Choroid plexus epithelial cell (primary cell): ENCODE measurements around the gene MEIS2.
A peak's percentile ranks its signal among the peaks of the same experiment; 100 is the strongest.

Source experiments
- DNase-seq: peaks from one replicate; pipeline ENCODE4 v3.0.0-alpha.2; 2010; ENCODE audit warnings: low read depth
- H3K4me3 ChIP-seq: 2 replicates; pipeline ENCODE4 v1.5.1; 2011; ENCODE audit warnings: low read depth, mild to moderate bottlenecking, control low read depth, low read length, moderate library complexity
- CTCF ChIP-seq: conservative IDR thresholded peaks from 2 replicates; pipeline ENCODE4 v1.5.1; 2011; ENCODE audit warnings: low read depth, mild to moderate bottlenecking, control low read depth, inconsistent platforms, low read length, moderate library complexity

The MEIS2 gene

DNA sequence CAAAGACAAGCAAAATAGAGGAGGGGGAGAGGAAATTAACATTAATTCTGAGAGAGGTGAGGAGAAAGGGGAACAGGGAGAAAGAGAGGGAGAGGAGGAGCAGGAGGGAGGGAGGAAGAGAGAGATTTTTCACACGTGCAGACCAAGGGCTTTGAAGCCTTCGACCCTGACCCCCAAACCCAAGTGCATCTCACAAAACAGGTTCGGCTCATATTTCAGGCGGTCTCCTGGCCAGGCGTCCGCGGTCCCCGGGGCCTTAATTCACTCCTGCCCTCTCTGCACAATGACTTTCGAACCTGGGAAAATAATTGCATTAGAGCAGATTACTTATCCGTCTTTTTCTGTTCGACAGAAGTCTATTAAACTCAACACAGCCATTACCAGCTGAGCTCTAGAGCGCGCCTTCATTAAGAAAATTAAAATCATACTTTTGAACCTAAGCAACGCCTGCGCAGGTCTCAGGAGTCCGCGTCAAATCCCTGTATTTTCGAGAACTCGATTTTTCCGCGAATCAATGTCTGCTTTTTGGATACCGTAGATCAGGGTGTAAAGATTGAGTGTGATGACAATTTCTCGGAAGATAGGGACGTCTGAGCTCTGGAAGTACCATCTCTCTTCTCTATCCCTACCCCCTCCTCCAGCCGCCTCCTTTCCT lies 220.7 kb downstream of the MEIS2 start:
- TF ChIP-seq CTCF = no peak
- no peak overlapping the region for H3K4me3 ChIP-seq
- DNase-seq = no peak

DNA sequence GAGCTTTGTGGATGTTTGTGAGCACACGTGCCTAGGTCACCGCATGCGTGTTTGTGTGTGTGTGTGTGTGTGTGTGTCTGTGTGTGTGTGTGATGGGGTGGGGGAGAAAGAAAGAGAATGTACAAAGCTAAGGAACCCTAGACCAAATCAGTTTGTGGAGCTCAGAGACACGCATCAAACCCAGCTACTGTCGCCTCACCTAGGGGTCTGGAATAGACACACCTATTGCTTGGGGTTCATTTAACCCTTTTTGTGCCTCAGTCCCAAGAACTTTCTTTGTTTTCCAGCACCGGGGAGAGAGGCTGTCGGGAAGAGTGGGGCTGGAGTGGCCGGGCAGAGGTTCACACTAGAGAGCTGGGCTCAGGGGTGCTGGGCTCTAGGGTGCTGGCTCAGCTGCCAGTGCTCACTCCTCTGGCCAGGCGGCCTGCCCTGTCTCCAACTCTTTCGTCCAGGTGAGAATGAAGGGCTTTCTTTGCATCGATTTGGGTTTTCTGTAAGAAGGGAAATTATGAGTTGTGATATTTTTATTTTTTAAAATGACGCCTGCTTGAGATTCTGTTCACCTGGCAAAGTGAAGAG lies 221.6 kb downstream of the MEIS2 start:
- TF ChIP-seq CTCF = no peak
- DNase-seq = no peak
- H3K4me3 ChIP-seq = no peak overlapping the region

DNA sequence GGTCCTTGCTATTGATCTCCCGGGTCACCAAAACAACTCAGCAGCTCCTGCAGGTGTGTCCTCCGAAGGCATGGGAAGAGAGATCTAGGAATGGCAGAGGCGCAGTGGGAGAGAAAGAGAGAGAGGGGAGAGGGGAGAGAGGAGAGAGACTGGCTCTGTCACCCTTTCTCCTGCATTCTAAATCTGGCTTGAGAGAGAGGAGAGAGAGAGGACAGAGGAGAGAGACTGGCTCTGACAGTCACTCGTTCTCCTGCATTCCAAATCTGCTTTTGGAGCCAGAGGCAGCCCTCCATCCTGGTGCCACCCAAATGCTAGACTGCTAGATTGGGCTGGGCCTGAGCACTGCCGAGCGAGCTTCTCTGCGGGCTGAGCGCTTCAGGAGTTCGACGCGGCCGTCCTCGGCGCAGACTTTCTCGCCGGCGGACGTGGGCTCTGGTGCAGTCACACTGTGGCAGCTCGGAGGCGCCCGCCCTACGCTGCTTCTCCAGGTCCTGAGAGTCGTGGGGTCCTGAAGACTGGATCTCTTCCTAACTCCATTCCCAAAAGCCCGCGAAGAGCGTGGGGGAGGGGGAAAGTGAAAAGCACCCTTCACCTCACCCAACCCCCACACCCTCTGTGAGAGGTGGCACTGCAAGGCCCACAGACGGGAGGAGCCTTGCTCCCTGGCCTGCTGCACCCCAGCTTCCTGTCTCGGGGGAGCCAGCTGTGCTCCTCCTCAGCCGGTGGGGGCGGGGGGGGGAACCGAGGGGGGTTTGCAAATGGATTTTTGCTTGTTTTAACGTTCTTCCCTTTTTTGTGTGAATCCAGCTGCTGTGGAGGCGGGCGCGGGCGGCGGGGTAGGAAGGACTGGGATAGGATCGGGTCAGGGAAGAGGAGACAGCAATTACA lies 222.3 kb downstream of the MEIS2 start:
- no peak for DNase-seq
- peak; percentile 2 for TF ChIP-seq CTCF
- H3K4me3 ChIP-seq = peak overlapping the region; percentile 23

DNA sequence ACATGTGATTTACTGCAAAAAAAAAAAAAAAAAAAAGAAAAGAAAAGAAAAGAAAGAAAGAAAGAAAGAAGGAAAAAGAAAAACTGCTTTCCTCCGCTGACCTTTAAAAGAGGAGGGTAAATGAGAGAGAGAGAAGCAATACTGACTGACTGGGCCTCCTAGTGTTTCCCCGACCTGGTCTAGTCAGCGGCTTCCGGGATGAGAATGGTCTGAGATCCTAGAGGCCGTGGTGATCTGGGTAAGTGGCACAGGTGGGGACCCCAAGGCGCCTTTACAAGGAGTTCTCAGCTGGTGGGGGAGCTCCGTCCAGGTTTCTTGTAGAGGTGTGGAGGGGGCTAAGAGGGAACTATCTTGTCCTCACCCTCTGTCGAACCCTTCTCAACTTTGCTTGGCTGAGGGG lies 223.1 kb downstream of the MEIS2 start:
- H3K4me3 ChIP-seq = no peak overlapping the region
- TF ChIP-seq CTCF = peak; percentile 16
- no peak for DNase-seq

DNA sequence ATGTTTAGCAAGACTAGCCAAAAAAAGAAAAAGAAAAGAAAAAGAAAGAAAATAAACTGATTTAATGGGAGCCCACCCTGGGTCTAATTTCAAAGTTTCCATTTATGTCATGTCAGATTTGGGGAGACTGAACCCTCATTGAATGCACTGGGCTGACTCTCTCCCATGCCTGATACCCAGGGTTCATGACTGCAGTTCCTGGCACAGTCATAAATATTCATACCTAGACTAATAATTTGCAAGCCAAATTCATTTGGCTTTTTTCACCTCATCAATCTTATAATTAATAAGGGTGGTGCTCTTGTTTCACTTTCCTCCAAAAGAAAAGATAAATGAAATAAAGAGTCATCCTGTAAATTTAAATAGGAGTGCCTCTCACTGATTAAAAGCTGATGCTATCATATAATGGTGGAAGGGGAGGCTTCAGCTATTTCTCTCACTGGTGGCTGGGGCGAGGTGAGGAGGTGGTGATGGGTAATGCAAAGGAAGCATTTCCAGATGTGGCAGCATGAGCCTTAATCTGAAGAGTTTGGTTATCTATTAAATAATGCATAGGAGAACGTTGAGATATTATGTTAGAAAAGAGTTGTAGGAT lies 224.5 kb downstream of the MEIS2 start:
- H3K4me3 ChIP-seq = no peak overlapping the region
- DNase-seq = no peak
- TF ChIP-seq CTCF = no peak

DNA sequence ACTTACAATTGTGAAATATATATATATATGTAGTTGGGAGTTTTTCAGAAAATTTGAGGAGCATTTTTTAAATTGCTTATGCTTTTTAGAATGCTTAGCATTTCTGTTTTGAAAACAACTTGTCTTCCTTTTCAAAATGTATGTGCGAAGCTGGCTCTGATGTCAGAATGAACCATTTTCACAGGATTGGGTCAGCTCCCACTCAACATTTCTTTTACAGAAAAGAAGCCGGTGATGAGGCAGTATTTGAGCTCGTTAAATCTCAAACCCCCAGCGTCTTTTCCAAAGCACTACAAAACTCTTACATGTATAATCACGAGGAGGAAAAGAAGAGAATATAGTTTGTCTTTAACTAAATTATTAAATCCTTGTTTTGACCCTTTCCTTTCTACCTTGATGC lies 225.4 kb downstream of the MEIS2 start:
- DNase-seq = no peak

More for the DNA sequence above, 225.4 kb downstream of the MEIS2 start:
- TF ChIP-seq CTCF = no peak
- no peak overlapping the region for H3K4me3 ChIP-seq
